Measurements from ENCODE around the gene HPN. TPM values are rescaled to one million over a fixed set of nuclear protein-coding genes. Genes with fewer than 3 reads are reported as not detected.

The HPN gene
- total RNA-seq, 2 experiments from 2014 or later = not detected

- peaks cover 31% of the 10 kb centered on the region for H3K4me1 ChIP-seq (ENCODE audit: insufficient read depth, low read length)
- Mint-ChIP-seq H3K27me3 (peaks cover 13% of the 10 kb centered on the region), H3K9me3 (no peaks in the 10 kb centered on the region), H3K27ac (no peak overlapping the region), H3K4me3 (no peak overlapping the region), H3K36me3 (ENCODE audit: low read depth) (no peaks in the 10 kb centered on the region), H3K4me1 (ENCODE audit: low read depth) (peaks cover 35% of the 10 kb centered on the region)
- H3K9me3 ChIP-seq (ENCODE audit: control insufficient read depth in 1 of 2, insufficient read depth in 1 of 2, low read length in 2 of 2) = no peaks in the 10 kb centered on the region
- H3K27ac ChIP-seq (ENCODE audit: low read depth in 1 of 2, low read length in 2 of 2) = no peak overlapping the region
- intact Hi-C loops (cut with DNase I, micrococcal nuclease) = no loop called here
- H3K4me3 ChIP-seq (ENCODE audit: low read length) = no peak overlapping the region
- ChIA-PET CTCF (no interaction called here), POLR2A (no interaction called here)
- TF ChIP-seq CTCF (IDR thresholded peaks at IDR 0.05) = peak; percentile 19
- H3K36me3 ChIP-seq (ENCODE audit: insufficient read depth, low read length) = no peaks in the 10 kb centered on the region
- DNase-seq = peak in 9 of 14 experiments; percentile 16 to 69 (median 43)
- peak; percentile 98 for ATAC-seq (ENCODE audit: poor library complexity)
- no peaks in the 10 kb centered on the region for H3K27me3 ChIP-seq (ENCODE audit: control insufficient read depth in 1 of 2, insufficient read depth in 2 of 2, low read length in 2 of 2)
Observed at GRCh38 chr19:35045667-35046300, 4.3 kb downstream of the HPN start.

- H3K4me3 ChIP-seq (ENCODE audit: low read length) = no peak overlapping the region
- Mint-ChIP-seq H3K27me3 (peaks cover 13% of the 10 kb centered on the region), H3K9me3 (no peaks in the 10 kb centered on the region), H3K4me1 (ENCODE audit: low read depth) (peaks cover 32% of the 10 kb centered on the region), H3K27ac (no peak overlapping the region), H3K36me3 (ENCODE audit: low read depth) (no peaks in the 10 kb centered on the region), H3K4me3 (no peak overlapping the region)
- peaks cover 24% of the 10 kb centered on the region for H3K4me1 ChIP-seq (ENCODE audit: insufficient read depth, low read length)
- CTCF ChIA-PET = no interaction called here
- no peak overlapping the region for H3K27ac ChIP-seq (ENCODE audit: low read depth in 1 of 2, low read length in 2 of 2)
- DNase-seq = no peak
- H3K36me3 ChIP-seq (ENCODE audit: insufficient read depth, low read length) = no peaks in the 10 kb centered on the region
- no peak for ATAC-seq (ENCODE audit: poor library complexity)
- POLR2A ChIA-PET = no interaction called here
- no peaks in the 10 kb centered on the region for H3K9me3 ChIP-seq (ENCODE audit: control insufficient read depth in 1 of 2, insufficient read depth in 1 of 2, low read length in 2 of 2)
- no peak for TF ChIP-seq CTCF (IDR thresholded peaks at IDR 0.05)
- no peaks in the 10 kb centered on the region for H3K27me3 ChIP-seq (ENCODE audit: control insufficient read depth in 1 of 2, insufficient read depth in 2 of 2, low read length in 2 of 2)
- intact Hi-C loops (cut with DNase I, micrococcal nuclease) = no loop called here
Observed at GRCh38 chr19:35046461-35046860, 4.9 kb downstream of the HPN start.

GRCh38 chr19:35048911-35049411 is 7.4 kb downstream of the HPN start:
- Mint-ChIP-seq H3K4me1 (ENCODE audit: low read depth) (peaks cover 21% of the 10 kb centered on the region), H3K27me3 (peaks cover 12% of the 10 kb centered on the region), H3K4me3 (no peak overlapping the region), H3K9me3 (no peaks in the 10 kb centered on the region), H3K27ac (no peak overlapping the region), H3K36me3 (ENCODE audit: low read depth) (no peaks in the 10 kb centered on the region)
- intact Hi-C loops (cut with DNase I, micrococcal nuclease) = no loop called here
- Histone ChIP-seq H3K9me3 (ENCODE audit: control insufficient read depth in 1 of 2, insufficient read depth in 1 of 2, low read length in 2 of 2) (no peaks in the 10 kb centered on the region), H3K36me3 (ENCODE audit: insufficient read depth, low read length) (no peaks in the 10 kb centered on the region), H3K4me3 (ENCODE audit: low read length) (no peak overlapping the region), H3K4me1 (ENCODE audit: insufficient read depth, low read length) (peaks cover 16% of the 10 kb centered on the region), H3K27ac (ENCODE audit: low read depth in 1 of 2, low read length in 2 of 2) (no peak overlapping the region), H3K27me3 (ENCODE audit: control insufficient read depth in 1 of 2, insufficient read depth in 2 of 2, low read length in 2 of 2) (no peaks in the 10 kb centered on the region)
- ATAC-seq (ENCODE audit: poor library complexity) (no peak), DNase-seq (no peak)
- POLR2A ChIA-PET = no interaction called here
- CTCF ChIA-PET = no interaction called here
- no peak for TF ChIP-seq CTCF (IDR thresholded peaks at IDR 0.05)
